ENCODE data around the gene SH3GLB2. TPM values are rescaled to one million over a fixed set of nuclear protein-coding genes. Genes with fewer than 3 reads are reported as not detected.

The SH3GLB2 gene
- 24.4 and 46.9 TPM in 2 replicates for total RNA-seq

DNA sequence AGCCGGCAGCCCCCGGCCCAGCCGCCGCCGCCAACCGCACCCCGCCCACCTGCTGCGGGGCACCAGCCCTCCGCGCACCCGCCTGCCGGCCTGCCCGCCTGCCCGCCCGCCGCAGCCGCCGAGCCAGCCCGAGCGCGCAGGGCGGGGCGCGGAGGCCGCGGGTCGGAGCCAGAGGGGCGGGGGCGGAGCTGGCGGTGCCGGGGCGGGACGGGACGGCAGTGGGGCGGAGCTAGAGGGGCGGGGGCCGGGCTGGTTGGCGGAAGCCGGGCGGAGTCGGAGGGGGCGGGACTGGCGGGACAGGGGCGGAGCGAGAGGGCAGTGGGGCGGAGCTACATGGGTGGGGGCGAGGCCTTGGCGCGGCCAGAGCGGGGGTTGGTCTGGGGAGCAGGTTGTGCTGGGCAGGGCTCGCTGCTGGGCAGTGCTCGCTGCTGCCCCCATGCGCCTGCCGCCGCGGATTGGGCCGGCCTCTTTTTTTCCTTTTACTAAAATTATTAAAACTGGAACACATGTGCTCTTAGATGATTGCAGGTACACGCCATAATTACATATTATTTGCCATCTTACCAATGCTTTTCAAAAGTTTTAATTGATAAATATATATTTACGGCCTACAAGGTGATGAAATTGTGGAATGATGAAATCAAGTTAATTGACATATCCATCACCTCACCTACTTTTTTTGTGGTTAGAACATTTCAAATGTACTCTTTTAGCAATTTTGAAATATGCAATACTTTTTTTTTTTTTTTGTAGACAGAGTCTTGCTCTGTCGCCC lies at the start of gene SH3GLB2:
Gene SH3GLB2 (minus strand): TSS at position 140 of the 775 bp plus-strand sequence. CDS start 177 bp downstream, outside the sequence.

GRCh38 chr9:129036241-129036922 lies 8.3 kb upstream of the SH3GLB2 start, which contains the start of gene MIGA2:
Gene MIGA2 (plus strand): TSS chr9:129036626. CDS start chr9:129040595, 3,969 bp downstream.

Other genes starting within 250 kb of the SH3GLB2 start
- gene TBC1D13, start 241.1 kb downstream of the SH3GLB2 start, total RNA-seq, result 10.5 and 16.0 TPM in 2 replicates
- 17.0 and 19.6 TPM in 2 replicates for gene ENDOG, start 209.8 kb downstream of the SH3GLB2 start, total RNA-seq
- 13.6 and 23.9 TPM in 2 replicates for gene SPOUT1, start 198.5 kb downstream of the SH3GLB2 start, total RNA-seq
- 5.8 and 9.8 TPM in 2 replicates for gene KYAT1, start 146.4 kb downstream of the SH3GLB2 start, total RNA-seq
- 76.4 and 165 TPM in 2 replicates for gene LRRC8A, start 146.2 kb downstream of the SH3GLB2 start, total RNA-seq
- 0.44 and 0.65 TPM in 2 replicates for gene PHYHD1, start 107.3 kb downstream of the SH3GLB2 start, total RNA-seq
- gene DOLK, start 80.7 kb downstream of the SH3GLB2 start, total RNA-seq, result 24.0 and 33.0 TPM in 2 replicates
- gene NUP188, start 80.6 kb downstream of the SH3GLB2 start, total RNA-seq, result 38.5 and 105 TPM in 2 replicates
- 19.8 and 31.1 TPM in 2 replicates for gene MIGA2, start 8.3 kb upstream of the SH3GLB2 start, total RNA-seq
- gene DOLPP1, start 52.8 kb upstream of the SH3GLB2 start, total RNA-seq, result 7.3 and 12.0 TPM in 2 replicates
- gene CRAT, start 82.5 kb upstream of the SH3GLB2 start, total RNA-seq, result 24.9 and 32.7 TPM in 2 replicates
- gene PTPA, start 83.1 kb upstream of the SH3GLB2 start, total RNA-seq, result 64.8 and 77.2 TPM in 2 replicates
- gene IER5L, start 149.9 kb upstream of the SH3GLB2 start, total RNA-seq, result 8.3 and 13.1 TPM in 2 replicates

Measured in bladder microvascular endothelial cell (primary cell).